HCT116 (cell line): Measurements from ENCODE around the gene HMGB3.

Experiments
- ATF3 ChIP-seq: IDR thresholded peaks from 2 replicates; pipeline ENCODE4 v1.6.1; 2012
- CEBPB ChIP-seq: IDR thresholded peaks from 2 replicates; pipeline ENCODE4 v1.6.1; 2012; ENCODE audit warnings: low read depth
- CTCF ChIP-seq, 3 experiments: fragments of 200-600 bp in 1 of 3; sonication (generic) in 1 of 3; IDR thresholded peaks in 2 of 3; conservative IDR thresholded peaks in 1 of 3; 2 replicates each; pipeline ENCODE4 v1.5.1; 2012 to 2017; ENCODE audit warnings: low read depth in 2 of 3, low read length in 2 of 3, antibody characterized with exemption in 1 of 3, borderline replicate concordance in 1 of 3, control low read depth in 1 of 3, mild to moderate bottlenecking in 1 of 3, mixed read lengths in 1 of 3, mixed run types in 1 of 3, moderate library complexity in 1 of 3; ENCODE audit not compliant: insufficient read depth in 1 of 3
- FOSL1 ChIP-seq: IDR thresholded peaks from 2 replicates; pipeline ENCODE4 v1.6.1; 2012; ENCODE audit warnings: low read depth
- POLR2A ChIP-seq: IDR thresholded peaks from 2 replicates; pipeline ENCODE4 v1.7.0; 2011; ENCODE audit warnings: borderline replicate concordance; ENCODE audit not compliant: insufficient read depth, insufficient read length; ENCODE audit errors: extremely low read depth
- REST ChIP-seq: IDR thresholded peaks from 2 replicates; pipeline ENCODE4 v1.6.1; 2012; ENCODE audit warnings: low read depth
- SRF ChIP-seq: IDR thresholded peaks from 2 replicates; pipeline ENCODE4 v1.6.1; 2012; ENCODE audit warnings: low read depth
- ZFX ChIP-seq: fragments of 450-650 bp; IDR thresholded peaks from 2 replicates; pipeline ENCODE4 v1.6.1; 2017
- ZNF274 ChIP-seq: fragments of 200-500 bp; sonication (Bioruptor generic); IDR thresholded peaks from 2 replicates; pipeline ENCODE4 v1.6.1; 2014; ENCODE audit warnings: mild to moderate bottlenecking, low read depth, low read length, inconsistent platforms

DNA sequence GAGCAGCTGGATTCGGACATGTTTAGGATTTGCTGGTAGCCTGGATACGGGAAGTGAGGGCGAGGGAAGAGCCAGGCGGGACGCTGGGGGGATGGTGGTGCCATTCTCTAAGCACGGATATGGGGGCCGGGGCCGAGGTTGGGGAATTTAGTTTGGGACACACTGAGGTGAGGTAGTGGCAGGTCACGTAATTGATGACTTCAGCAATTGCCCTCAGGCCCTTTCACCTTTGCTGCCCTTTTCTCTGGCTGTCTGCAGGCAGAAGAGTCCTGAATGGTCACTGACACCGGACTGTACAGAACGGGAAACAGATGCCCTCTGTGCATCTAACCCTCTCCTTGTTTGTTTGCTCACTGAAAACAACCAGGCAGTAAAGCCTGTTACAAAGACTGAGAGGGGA lies 16.9 kb upstream of the HMGB3 start:
- TF ChIP-seq CTCF (IDR thresholded peaks at IDR 0.05 in 2 of 3, conservative IDR thresholded peaks at IDR 0.05 in 1 of 3; ENCODE audit: borderline replicate concordance in 1 of 3, insufficient read depth in 1 of 3, low read depth in 2 of 3, low read length in 2 of 3), result no peak
- TF ChIP-seq REST, result no peak
- TF ChIP-seq SRF, result no peak
- no peak for TF ChIP-seq ZNF274
- TF ChIP-seq FOSL1, result no peak
- TF ChIP-seq POLR2A, result no peak
- TF ChIP-seq ATF3, result no peak
- no peak for TF ChIP-seq ZFX
- TF ChIP-seq CEBPB, result no peak
